Spleen (tissue), 7 donors: ENCODE measurements around the gene ARHGEF28.

Experiments
- CTCF ChIP-seq, 11 experiments: fragments of 200-600 bp in 7 of 11; fragments of 450-650 bp in 4 of 11; sonication (generic) in 4 of 11; IDR thresholded peaks in 8 of 11; conservative IDR thresholded peaks in 3 of 11; 1 replicate in 7 of 11; 2 replicates in 4 of 11; pipeline versions ENCODE4 v1.4.0 to v1.8.0; 2016 to 2021; ENCODE audit warnings: antibody characterized with exemption in 11 of 11, inconsistent platforms in 4 of 11, mild to moderate bottlenecking in 1 of 11
- POLR2A ChIP-seq, 3 donors: fragments of 450-650 bp; IDR thresholded peaks; one replicate each; pipeline ENCODE4 v1.5.1; 2017; ENCODE audit warnings: antibody characterized with exemption in 3 of 3, mild to moderate bottlenecking in 1 of 3
- donor health status: DM: no; HTN: no; CAD: no; lungs with moderate emphysema.
- donor health status: DM: no; HTN: no; CAD: no.
- donor health status: DM: no; HTN: no; CAD: no.

DNA sequence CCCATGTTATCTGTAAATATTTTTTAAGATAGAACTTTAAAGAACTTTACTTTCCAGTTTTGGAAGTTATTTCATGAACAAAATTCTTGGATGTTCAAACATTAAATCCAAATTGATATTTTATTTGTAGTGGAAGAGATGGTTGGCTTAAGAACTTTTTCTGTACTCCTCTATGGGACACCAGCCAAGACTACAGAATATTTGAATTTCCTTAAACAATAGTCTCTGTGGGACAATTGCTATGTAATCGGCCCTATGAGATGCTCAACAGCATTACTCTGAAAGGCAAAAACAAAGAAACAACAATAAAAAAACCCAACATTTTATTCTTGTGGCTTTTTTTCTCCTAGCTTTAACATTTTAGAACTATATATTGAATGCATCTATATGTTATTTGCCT lies 289.3 kb downstream of the ARHGEF28 start:
- TF ChIP-seq CTCF (IDR thresholded peaks at IDR 0.05 in 8 of 11, conservative IDR thresholded peaks at IDR 0.05 in 3 of 11) = no peak
- TF ChIP-seq POLR2A (IDR thresholded peaks at IDR 0.05) = no peak
